ENCODE data around the gene CDKN3. TPM values are rescaled to one million over a fixed set of nuclear protein-coding genes. Genes with fewer than 3 reads are reported as not detected.

The CDKN3 gene
- total RNA-seq, 1 experiment from 2014 or later = 62.5 TPM

DNA sequence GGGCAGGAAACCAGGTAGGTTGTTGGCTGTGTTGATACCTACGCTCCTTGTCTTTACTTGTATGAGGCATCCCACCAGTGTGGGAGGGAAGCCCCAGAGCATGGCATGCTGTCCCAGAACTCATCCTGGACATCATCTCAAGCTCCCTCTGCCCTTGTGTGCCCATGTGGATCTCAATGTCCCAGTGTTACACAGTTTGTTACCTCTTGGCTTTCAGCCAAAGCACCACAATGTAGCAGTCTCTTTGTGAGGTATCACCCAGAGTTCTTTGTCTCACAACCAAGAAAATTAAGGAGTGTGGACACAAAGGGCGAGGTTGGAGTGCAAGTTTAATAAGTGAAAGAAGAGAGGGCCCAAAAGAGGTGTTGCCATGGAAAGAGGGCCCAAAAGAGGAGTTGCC is 43.1 kb upstream of the CDKN3 start:
- no peaks in the 10 kb centered on the region for H3K9me2 ChIP-seq (ENCODE audit: insufficient read depth)
- TF ChIP-seq ZNF274 (IDR thresholded peaks at IDR 0.05; ENCODE audit: low read depth, low read length) (no peak), SIN3A (IDR thresholded peaks at IDR 0.05; ENCODE audit: low read depth) (no peak), ATF3 (IDR thresholded peaks at IDR 0.05) (no peak), FOSL1 (IDR thresholded peaks at IDR 0.05; ENCODE audit: low read depth) (no peak)
- no peak overlapping the region for H2AFZ ChIP-seq (ENCODE audit: low read depth, low read length, poor library complexity, severe bottlenecking)
- no peak overlapping the region for H3K27ac ChIP-seq (ENCODE audit: low read depth, low read length)
- ATAC-seq (no peak), DNase-seq (ENCODE audit: low read depth, low spot score) (no peak)
- H3K27me3 ChIP-seq (ENCODE audit: insufficient read depth, low read length) = no peaks in the 10 kb centered on the region
- no peaks in the 10 kb centered on the region for H3K9me3 ChIP-seq (ENCODE audit: control insufficient read depth in 1 of 2, insufficient read depth in 1 of 2, low read depth in 1 of 2, low read length in 2 of 2)
- H3K36me3 ChIP-seq (ENCODE audit: control insufficient read depth in 1 of 2, insufficient read depth in 2 of 2, low read length in 2 of 2) = no peaks in the 10 kb centered on the region
- CTCF ChIA-PET = interaction anchor here (1.4 kb wide), 1 partner anchor 13 kb away, joined by 5 read pairs; no protein-coding TSS in a partner anchor
- H3K4me1 ChIP-seq (ENCODE audit: control insufficient read depth in 1 of 2, insufficient read depth in 2 of 2, low read length in 2 of 2) = peaks cover 0 to 7% of the 10 kb centered on the region in 2 experiments; a peak in 1 of 4 replicates
- no peaks in the 10 kb centered on the region for H4K20me1 ChIP-seq (ENCODE audit: insufficient read depth)
- no peak overlapping the region for H3K4me3 ChIP-seq (replicated peaks in 1 of 2; ENCODE audit: low read depth in 1 of 2, low read length in 2 of 2)
- POLR2A ChIA-PET = no interaction called here
- no peak overlapping the region for H3K4me2 ChIP-seq (ENCODE audit: low read length)
- RAD21 ChIA-PET (ENCODE audit: low non-redundant PET in 1 of 2, low total read pairs in 2 of 2, uncharacterized antibody in 2 of 2, unreplicated experiment in 2 of 2) = no interaction called here
- intact Hi-C loops (cut with micrococcal nuclease) = no loop called here
- no peak overlapping the region for H3K9ac ChIP-seq (ENCODE audit: low read length)
- no TSS peak for BruUV-seq (replicated peaks)
- H3K79me2 ChIP-seq (ENCODE audit: insufficient read depth, low read length) = no peaks in the 10 kb centered on the region

- Histone ChIP-seq H3K9ac (ENCODE audit: low read length) (no peak overlapping the region), H3K9me3 (ENCODE audit: control insufficient read depth in 1 of 2, insufficient read depth in 1 of 2, low read depth in 1 of 2, low read length in 2 of 2) (no peaks in the 10 kb centered on the region), H2AFZ (ENCODE audit: low read depth, low read length, poor library complexity, severe bottlenecking) (no peak overlapping the region), H4K20me1 (ENCODE audit: insufficient read depth) (no peaks in the 10 kb centered on the region), H3K4me3 (replicated peaks in 1 of 2; ENCODE audit: low read depth in 1 of 2, low read length in 2 of 2) (no peak overlapping the region), H3K4me1 (ENCODE audit: control insufficient read depth in 1 of 2, insufficient read depth in 2 of 2, low read length in 2 of 2) (peaks cover 0 to 7% of the 10 kb centered on the region in 2 experiments; a peak in 1 of 4 replicates), H3K36me3 (ENCODE audit: control insufficient read depth in 1 of 2, insufficient read depth in 2 of 2, low read length in 2 of 2) (no peaks in the 10 kb centered on the region), H3K27me3 (ENCODE audit: insufficient read depth, low read length) (no peaks in the 10 kb centered on the region), H3K27ac (ENCODE audit: low read depth, low read length) (no peak overlapping the region), H3K4me2 (ENCODE audit: low read length) (no peak overlapping the region), H3K9me2 (ENCODE audit: insufficient read depth) (no peaks in the 10 kb centered on the region), H3K79me2 (ENCODE audit: insufficient read depth, low read length) (no peaks in the 10 kb centered on the region)
- ChIA-PET POLR2A (no interaction called here), RAD21 (ENCODE audit: low non-redundant PET in 1 of 2, low total read pairs in 2 of 2, uncharacterized antibody in 2 of 2, unreplicated experiment in 2 of 2) (no interaction called here), CTCF (no interaction called here)
- DNase-seq (ENCODE audit: low read depth, low spot score) = no peak
- no peak for ATAC-seq
- intact Hi-C loops (cut with micrococcal nuclease) = no loop called here
- BruUV-seq (replicated peaks) = no TSS peak
- TF ChIP-seq, protein P1, sequence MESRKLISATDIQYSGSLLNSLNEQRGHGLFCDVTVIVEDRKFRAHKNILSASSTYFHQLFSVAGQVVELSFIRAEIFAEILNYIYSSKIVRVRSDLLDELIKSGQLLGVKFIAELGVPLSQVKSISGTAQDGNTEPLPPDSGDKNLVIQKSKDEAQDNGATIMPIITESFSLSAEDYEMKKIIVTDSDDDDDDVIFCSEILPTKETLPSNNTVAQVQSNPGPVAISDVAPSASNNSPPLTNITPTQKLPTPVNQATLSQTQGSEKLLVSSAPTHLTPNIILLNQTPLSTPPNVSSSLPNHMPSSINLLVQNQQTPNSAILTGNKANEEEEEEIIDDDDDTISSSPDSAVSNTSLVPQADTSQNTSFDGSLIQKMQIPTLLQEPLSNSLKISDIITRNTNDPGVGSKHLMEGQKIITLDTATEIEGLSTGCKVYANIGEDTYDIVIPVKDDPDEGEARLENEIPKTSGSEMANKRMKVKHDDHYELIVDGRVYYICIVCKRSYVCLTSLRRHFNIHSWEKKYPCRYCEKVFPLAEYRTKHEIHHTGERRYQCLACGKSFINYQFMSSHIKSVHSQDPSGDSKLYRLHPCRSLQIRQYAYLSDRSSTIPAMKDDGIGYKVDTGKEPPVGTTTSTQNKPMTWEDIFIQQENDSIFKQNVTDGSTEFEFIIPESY (IDR thresholded peaks at IDR 0.05; ENCODE audit: extremely low read depth, insufficient replicate concordance, low read length) = no peak
- no peak for TF ChIP-seq ATF3 (IDR thresholded peaks at IDR 0.05)
- no peak for TF ChIP-seq ELF1 (IDR thresholded peaks at IDR 0.05; ENCODE audit: borderline replicate concordance, low read depth)
- no peak for TF ChIP-seq SP1 (IDR thresholded peaks at IDR 0.05; ENCODE audit: low read depth)
- no peak for TF ChIP-seq RAD21 (IDR thresholded peaks at IDR 0.05; ENCODE audit: low read depth)
- TF ChIP-seq YY1 (IDR thresholded peaks at IDR 0.05; ENCODE audit: extremely low read depth, insufficient replicate concordance, low read depth, low read length) = no peak
- TF ChIP-seq JUND (IDR thresholded peaks at IDR 0.05) = no peak
- TF ChIP-seq EZH2phosphoT487 (IDR thresholded peaks at IDR 0.05; ENCODE audit: borderline replicate concordance) = no peak
- TF ChIP-seq TCF7L2 (IDR thresholded peaks at IDR 0.05; ENCODE audit: borderline replicate concordance, extremely low read depth, insufficient read depth, insufficient read length) = no peak
- no peak for TF ChIP-seq ZFX (IDR thresholded peaks at IDR 0.05)
- no peak for TF ChIP-seq SIN3A (IDR thresholded peaks at IDR 0.05; ENCODE audit: low read depth)
- TF ChIP-seq EZH2 (IDR thresholded peaks at IDR 0.05) = no peak
- TF ChIP-seq CEBPB (IDR thresholded peaks at IDR 0.05; ENCODE audit: low read depth) = no peak
- no peak for TF ChIP-seq EGR1 (IDR thresholded peaks at IDR 0.05; ENCODE audit: low read depth)
Observed at GRCh38 chr14:54354096-54354495, 42.7 kb upstream of the CDKN3 start.
